GM18507 (cell line): ENCODE results near the gene MAST2.

ENCODE experiments used
- DNase-seq: peaks from one replicate; pipeline ENCODE4 v3.0.0; 2011; ENCODE audit warnings: low read depth; ENCODE audit not compliant: insufficient read length; ENCODE audit errors: extremely low spot score
- FAIRE-seq: peaks from 2 replicates; lab custom pipeline; 2011; peaks lifted over from hg19 to GRCh38; lab: Jason Lieb, UNC

Gene MAST2

GRCh38 chr1:45968941-45969666, 165.7 kb downstream of the MAST2 start:
- FAIRE-seq (no peak), DNase-seq (no peak)

- FAIRE-seq (no peak), DNase-seq (no peak)
These were observed 166.5 kb downstream of the MAST2 start for GRCh38 chr1:45969866-45970265.

GRCh38 chr1:45971335-45971734, 167.9 kb downstream of the MAST2 start:
- FAIRE-seq: no peak
- no peak for DNase-seq

GRCh38 chr1:45971922-45972531, 168.6 kb downstream of the MAST2 start:
- no peak for DNase-seq
- FAIRE-seq: no peak

GRCh38 chr1:45972621-45973020, 169.2 kb downstream of the MAST2 start:
- DNase-seq (no peak), FAIRE-seq (no peak)

GRCh38 chr1:45973121-45973520, 169.7 kb downstream of the MAST2 start:
- DNase-seq: no peak
- no peak for FAIRE-seq

GRCh38 chr1:45974541-45975269, 171.3 kb downstream of the MAST2 start:
- DNase-seq: no peak

GRCh38 chr1:45976623-45977022, 173.2 kb downstream of the MAST2 start:
- DNase-seq (no peak), FAIRE-seq (no peak)

More at GRCh38 chr1:45974541-45975269, 171.3 kb downstream of the MAST2 start:
- no peak for FAIRE-seq

- FAIRE-seq (no peak), DNase-seq (no peak)
These were observed 175.8 kb downstream of the MAST2 start for GRCh38 chr1:45979074-45979777.

- FAIRE-seq: no peak
These were observed 176.4 kb downstream of the MAST2 start for GRCh38 chr1:45979778-45980176.

GRCh38 chr1:45982359-45982758, 178.9 kb downstream of the MAST2 start:
- no peak for DNase-seq
- no peak for FAIRE-seq

More at GRCh38 chr1:45979778-45980176, 176.4 kb downstream of the MAST2 start:
- no peak for DNase-seq

- FAIRE-seq: no peak
- no peak for DNase-seq
These were observed 180.6 kb downstream of the MAST2 start for GRCh38 chr1:45983967-45984366.

- no peak for FAIRE-seq
- DNase-seq: no peak
These were observed 183.8 kb downstream of the MAST2 start for GRCh38 chr1:45987204-45987603.

GRCh38 chr1:45989249-45989648, 185.8 kb downstream of the MAST2 start:
- DNase-seq: no peak
- FAIRE-seq: no peak

GRCh38 chr1:45994423-45994822, 191.0 kb downstream of the MAST2 start:
- DNase-seq (no peak), FAIRE-seq (no peak)

- no peak for FAIRE-seq
These were observed 191.9 kb downstream of the MAST2 start for GRCh38 chr1:45995298-45995697.

GRCh38 chr1:45998020-45998617, 194.7 kb downstream of the MAST2 start:
- no peak for DNase-seq
- FAIRE-seq: no peak

More at GRCh38 chr1:45995298-45995697, 191.9 kb downstream of the MAST2 start:
- DNase-seq: no peak

GRCh38 chr1:45999507-45999906, 196.1 kb downstream of the MAST2 start:
- FAIRE-seq (no peak), DNase-seq (no peak)

- DNase-seq (no peak), FAIRE-seq (no peak)
These were observed 197.8 kb downstream of the MAST2 start for GRCh38 chr1:46001081-46001785.
